PC-9 (cell line): ENCODE results near the gene ZFAND3. TPM values are rescaled to one million over a fixed set of nuclear protein-coding genes. Genes with fewer than 3 reads are reported as not detected.

Source experiments
- BruUV-seq: library from RNA; stranded (reverse); fragments of 400-500 nt; replicated peaks from 2 replicates; lab custom pipeline; 2021; lab: Mats Ljungman, UMichigan
- CTCF ChIA-PET: fragments of 300-600 bp; sonication (Branson Sonifier 250); formaldehyde crosslinking; loops from one replicate; lab custom pipeline; 2022; ENCODE audit warnings: antibody characterized with exemption; lab: Charles Lee
- POLR2A ChIA-PET: fragments of 300-600 bp; sonication (Branson Sonifier 250); formaldehyde crosslinking; loops from one replicate; lab custom pipeline; 2022; ENCODE audit warnings: antibody characterized with exemption; ENCODE audit not compliant: unreplicated experiment; lab: Charles Lee
- DNase-seq, 2 experiments: peaks; one replicate each; pipeline versions ENCODE4 v3.0.0 to v3.0.0-alpha.2; 2015 to 2022; ENCODE audit warnings: mixed read lengths in 1 of 2
- H2AFZ ChIP-seq: fragments of 200-600 bp; sonication (generic); 2 replicates; pipeline ENCODE4 v1.8.1; 2017; ENCODE audit warnings: antibody characterized with exemption
- H3F3A ChIP-seq: fragments of 200-600 bp; sonication (generic); 2 replicates; pipeline ENCODE4 v1.8.1; 2017; ENCODE audit warnings: antibody characterized with exemption, mild to moderate bottlenecking, low read depth; ENCODE audit not compliant: insufficient read depth
- H3K27ac ChIP-seq: fragments of 200-600 bp; sonication (generic); 2 replicates; pipeline ENCODE4 v1.6.1; 2016; ENCODE audit warnings: mixed run types
- H3K27me3 ChIP-seq: fragments of 200-600 bp; sonication (generic); 2 replicates; pipeline ENCODE4 v1.6.1; 2016; ENCODE audit warnings: low read depth, mixed run types; ENCODE audit not compliant: insufficient read depth
- H3K36me3 ChIP-seq: fragments of 200-600 bp; sonication (generic); 2 replicates; pipeline ENCODE4 v1.6.1; 2016; ENCODE audit warnings: low read depth, mixed run types
- H3K4me1 ChIP-seq: fragments of 200-600 bp; sonication (generic); replicated peaks from 2 replicates; pipeline ENCODE4 v1.6.1; 2016; ENCODE audit warnings: mixed run types; ENCODE audit not compliant: insufficient read depth
- H3K4me2 ChIP-seq: fragments of 200-600 bp; sonication (generic); 2 replicates; pipeline ENCODE4 v1.6.1; 2017; ENCODE audit warnings: mixed run types
- H3K4me3 ChIP-seq: fragments of 200-600 bp; sonication (generic); 2 replicates; pipeline ENCODE4 v1.6.1; 2016; ENCODE audit warnings: mixed run types
- H3K79me2 ChIP-seq: fragments of 200-600 bp; sonication (generic); 2 replicates; pipeline ENCODE4 v1.6.1; 2017; ENCODE audit warnings: low read depth, mixed run types
- H3K9me2 ChIP-seq: fragments of 200-600 bp; sonication (generic); 2 replicates; pipeline ENCODE4 v1.8.1; 2017; ENCODE audit warnings: mild to moderate bottlenecking; ENCODE audit not compliant: insufficient read depth
- H3K9me3 ChIP-seq: fragments of 200-600 bp; sonication (generic); 2 replicates; pipeline ENCODE4 v1.8.1; 2016; ENCODE audit warnings: low read depth; ENCODE audit not compliant: insufficient read depth
- H4K20me1 ChIP-seq: fragments of 200-600 bp; sonication (generic); 2 replicates; pipeline ENCODE4 v1.8.1; 2017; ENCODE audit not compliant: insufficient read depth
- CTCF ChIP-seq: fragments of 200-600 bp; sonication (generic); conservative IDR thresholded peaks from 2 replicates; pipeline ENCODE4 v1.6.1; 2017; ENCODE audit warnings: mixed run types, antibody characterized with exemption, mild to moderate bottlenecking, moderate library complexity
- EZH2 ChIP-seq: fragments of 200-600 bp; sonication (generic); IDR thresholded peaks from 2 replicates; pipeline ENCODE4 v1.8.0; 2017; ENCODE audit warnings: antibody characterized with exemption, low read depth
- intact Hi-C: fragments of 100-400 bp; cut with micrococcal nuclease; formaldehyde crosslinking; loops from one replicate; pipeline ENCODE4 v1.10.0; 2022; ENCODE audit not compliant: unreplicated experiment
- total RNA-seq: library from RNA; stranded (reverse); gene quantifications from 2 replicates; pipeline ENCODE4 v1.2.3, GENCODE V29; 2021

The ZFAND3 gene
- total RNA-seq, 1 experiment from 2014 or later: 46.8 TPM

- 0 out of 2 replicates have a peak overlapping the region, but pooled peaks have one; percentile 6 for H3K4me2 ChIP-seq
- CTCF ChIA-PET: no interaction called here
Measured at GRCh38 chr6:37862430-37862829, 42.9 kb downstream of the ZFAND3 start.

GRCh38 chr6:37862992-37863391 lies 43.5 kb downstream of the ZFAND3 start:
- Histone ChIP-seq H3K9me3 (0 out of 2 replicates have a peak, but pooled peaks cover 4% of the 10 kb centered on the region), H3K36me3 (no peaks in the 10 kb centered on the region), H3K4me3 (no peak overlapping the region), H3K4me2 (0 out of 2 replicates have a peak overlapping the region, but pooled peaks have one; percentile 6), H2AFZ (no peak overlapping the region), H3K27me3 (no peaks in the 10 kb centered on the region), H3K27ac (peak overlapping the region; percentile 42), H3K4me1 (peaks cover 25% of the 10 kb centered on the region), H3K9me2 (no peaks in the 10 kb centered on the region), H3F3A (peaks cover 28% of the 10 kb centered on the region; the same call in 1 of the 2 replicates), H3K79me2 (peaks cover 88% of the 10 kb centered on the region), H4K20me1 (peaks cover 75% of the 10 kb centered on the region)
- no TSS peak for BruUV-seq
- POLR2A ChIA-PET: no interaction called here
- TF ChIP-seq EZH2 (no peak), CTCF (no peak)
- DNase-seq: peak in 1 of 2 experiments; percentile 92
- CTCF ChIA-PET: no interaction called here
- intact Hi-C loops: no loop called here

More at GRCh38 chr6:37862430-37862829, 42.9 kb downstream of the ZFAND3 start:
- TF ChIP-seq CTCF: no peak
- TF ChIP-seq EZH2: no peak
- H3K79me2 ChIP-seq: peaks cover 88% of the 10 kb centered on the region
- intact Hi-C loops: no loop called here
- no peak for DNase-seq
- no peaks in the 10 kb centered on the region for H3K9me3 ChIP-seq
- BruUV-seq: no TSS peak
- H2AFZ ChIP-seq: no peak overlapping the region
- no peaks in the 10 kb centered on the region for H3K27me3 ChIP-seq
- H3K27ac ChIP-seq: peak overlapping the region; percentile 42; the same call in 1 of the 2 replicates
- peaks cover 75% of the 10 kb centered on the region for H4K20me1 ChIP-seq
- no peak overlapping the region for H3K4me3 ChIP-seq
- H3F3A ChIP-seq: peaks cover 28% of the 10 kb centered on the region; the same call in 1 of the 2 replicates
- POLR2A ChIA-PET: no interaction called here
- peaks cover 19% of the 10 kb centered on the region for H3K4me1 ChIP-seq
- H3K9me2 ChIP-seq: no peaks in the 10 kb centered on the region
- no peaks in the 10 kb centered on the region for H3K36me3 ChIP-seq

GRCh38 chr6:37864250-37864649 lies 44.7 kb downstream of the ZFAND3 start:
- DNase-seq: no peak
- no peaks in the 10 kb centered on the region for H3K36me3 ChIP-seq
- peaks cover 72% of the 10 kb centered on the region for H4K20me1 ChIP-seq
- H3K27me3 ChIP-seq: no peaks in the 10 kb centered on the region
- H3K9me2 ChIP-seq: no peaks in the 10 kb centered on the region
- ChIA-PET CTCF (no interaction called here), POLR2A (no interaction called here)
- H3K79me2 ChIP-seq: peaks cover 94% of the 10 kb centered on the region
- intact Hi-C loops: no loop called here
- H3K4me2 ChIP-seq: no peak overlapping the region
- H3K27ac ChIP-seq: no peak overlapping the region
- no peak overlapping the region for H3K4me3 ChIP-seq
- BruUV-seq: no TSS peak
- 0 out of 2 replicates have a peak, but pooled peaks cover 4% of the 10 kb centered on the region for H3K9me3 ChIP-seq
- H3K4me1 ChIP-seq: peaks cover 32% of the 10 kb centered on the region
- H3F3A ChIP-seq: peaks cover 20% of the 10 kb centered on the region; the same call in 1 of the 2 replicates
- TF ChIP-seq CTCF (no peak), EZH2 (no peak)
- H2AFZ ChIP-seq: no peak overlapping the region
